ENCODE data around the gene TFPT.

GRCh38 chr19:54156490-54156889 is 41.0 kb upstream of the TFPT start:
- TF ChIP-seq CTCF (IDR thresholded peaks at IDR 0.05; ENCODE audit: low read length): no peak
- TF ChIP-seq EZH2 (IDR thresholded peaks at IDR 0.05; ENCODE audit: borderline replicate concordance, low read length): no peak

All from OCI-LY1 (cell line).